Breast epithelium (tissue), 4 donors: ENCODE results near the gene DCLK1. TPM values are rescaled to one million over a fixed set of nuclear protein-coding genes. Genes with fewer than 3 reads are reported as not detected.
A peak's percentile ranks its signal among the peaks of the same experiment; 100 is the strongest.

Experiments used
- DNase-seq, 2 donors: peaks; one replicate each; pipeline ENCODE4 v3.0.0-alpha.2; 2019; ENCODE audit warnings: low spot score in 2 of 2
- H3K27ac ChIP-seq, 2 donors: fragments of 200-600 bp; sonication (generic) in 1 of 2; one replicate each; pipeline ENCODE4 v1.5.1; 2016 to 2019; ENCODE audit warnings: mild to moderate bottlenecking in 1 of 2
- H3K27me3 ChIP-seq, 2 donors: fragments of 200-600 bp; sonication (generic) in 1 of 2; one replicate each; pipeline versions ENCODE4 v1.5.1 to v1.6.0; 2017 to 2019; ENCODE audit warnings: control low read depth in 1 of 2, mild to moderate bottlenecking in 1 of 2
- H3K36me3 ChIP-seq: fragments of 200-600 bp; one replicate; pipeline ENCODE4 v1.5.1; 2019
- H3K4me1 ChIP-seq, 2 donors: fragments of 200-600 bp; sonication (generic); one replicate each; pipeline ENCODE4 v1.5.1; 2016 to 2019; ENCODE audit warnings: control low read depth in 1 of 2
- H3K4me3 ChIP-seq, 3 donors: fragments of 200-600 bp; sonication (generic); 1 replicate in 2 of 3; 2 replicates in 1 of 3; pipeline ENCODE4 v1.5.1; 2016 to 2019; ENCODE audit warnings: mild to moderate bottlenecking in 3 of 3, moderate library complexity in 2 of 3
- H3K9me3 ChIP-seq, 2 donors: fragments of 200-600 bp; sonication (generic) in 1 of 2; one replicate each; pipeline ENCODE4 v1.5.1; 2016 to 2019; ENCODE audit warnings: control low read depth in 1 of 2
- POLR2A ChIP-seq: fragments of 450-650 bp; IDR thresholded peaks from one replicate; pipeline ENCODE4 v1.6.1; 2016; ENCODE audit warnings: antibody characterized with exemption, mild to moderate bottlenecking, moderate library complexity
- POLR2AphosphoS5 ChIP-seq, 3 donors: sonication (generic); formaldehyde crosslinking; IDR thresholded peaks; one replicate each; pipeline ENCODE4 v1.6.1; 2017; ENCODE audit warnings: antibody characterized with exemption in 3 of 3
- intact Hi-C: fragments of 100-400 bp; cut with DNase I; formaldehyde crosslinking; loops from one replicate; pipeline ENCODE4 v1.15.1; 2023; ENCODE audit warnings: low total_unique reads
- total RNA-seq, 3 donors: library from RNA; depleted of rRNA; stranded (reverse); fragments of >200 nt; gene quantifications; one replicate each; pipeline ENCODE4 v1.1.0, GENCODE V29; 2016
- TF ChIP-seq, protein P1 (sequence below), 3 donors: fragments of 450-650 bp; IDR thresholded peaks; one replicate each; pipeline ENCODE4 v1.5.1; 2016 to 2017; ENCODE audit warnings: antibody characterized with exemption in 3 of 3, mild to moderate bottlenecking in 3 of 3, moderate library complexity in 3 of 3

Gene DCLK1
- total RNA-seq, 3 donors from 2014 or later = 21.2 to 158 (median 28.2) TPM

GRCh38 chr13:35865341-35866240 lies 265.6 kb downstream of the DCLK1 start:
- no peak for TF ChIP-seq POLR2A
- no peak for TF ChIP-seq POLR2AphosphoS5 (IDR thresholded peaks at IDR 0.05)
- TF ChIP-seq, protein P1, sequence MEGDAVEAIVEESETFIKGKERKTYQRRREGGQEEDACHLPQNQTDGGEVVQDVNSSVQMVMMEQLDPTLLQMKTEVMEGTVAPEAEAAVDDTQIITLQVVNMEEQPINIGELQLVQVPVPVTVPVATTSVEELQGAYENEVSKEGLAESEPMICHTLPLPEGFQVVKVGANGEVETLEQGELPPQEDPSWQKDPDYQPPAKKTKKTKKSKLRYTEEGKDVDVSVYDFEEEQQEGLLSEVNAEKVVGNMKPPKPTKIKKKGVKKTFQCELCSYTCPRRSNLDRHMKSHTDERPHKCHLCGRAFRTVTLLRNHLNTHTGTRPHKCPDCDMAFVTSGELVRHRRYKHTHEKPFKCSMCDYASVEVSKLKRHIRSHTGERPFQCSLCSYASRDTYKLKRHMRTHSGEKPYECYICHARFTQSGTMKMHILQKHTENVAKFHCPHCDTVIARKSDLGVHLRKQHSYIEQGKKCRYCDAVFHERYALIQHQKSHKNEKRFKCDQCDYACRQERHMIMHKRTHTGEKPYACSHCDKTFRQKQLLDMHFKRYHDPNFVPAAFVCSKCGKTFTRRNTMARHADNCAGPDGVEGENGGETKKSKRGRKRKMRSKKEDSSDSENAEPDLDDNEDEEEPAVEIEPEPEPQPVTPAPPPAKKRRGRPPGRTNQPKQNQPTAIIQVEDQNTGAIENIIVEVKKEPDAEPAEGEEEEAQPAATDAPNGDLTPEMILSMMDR (IDR thresholded peaks at IDR 0.05) = no peak
- H3K27me3 ChIP-seq = no peaks in the 10 kb centered on the region
- H3K27ac ChIP-seq = no peak overlapping the region
- no peaks in the 10 kb centered on the region for H3K9me3 ChIP-seq
- H3K36me3 ChIP-seq = no peaks in the 10 kb centered on the region
- no peak for DNase-seq
- intact Hi-C loops = no loop called here
- no peak overlapping the region for H3K4me3 ChIP-seq
- no peaks in the 10 kb centered on the region for H3K4me1 ChIP-seq

GRCh38 chr13:35860661-35861060 lies 270.5 kb downstream of the DCLK1 start:
- no peaks in the 10 kb centered on the region for H3K9me3 ChIP-seq
- no peak for DNase-seq
- no peak overlapping the region for H3K4me3 ChIP-seq
- TF ChIP-seq POLR2A = no peak
- no peak for TF ChIP-seq POLR2AphosphoS5 (IDR thresholded peaks at IDR 0.05)
- TF ChIP-seq, protein P1 (IDR thresholded peaks at IDR 0.05) = no peak
- intact Hi-C loops = no loop called here
- H3K27ac ChIP-seq = peak overlapping the region in 1 of 2 donors; percentile 72
- H3K27me3 ChIP-seq = no peaks in the 10 kb centered on the region
- H3K4me1 ChIP-seq = no peaks in the 10 kb centered on the region
- no peaks in the 10 kb centered on the region for H3K36me3 ChIP-seq

DNA sequence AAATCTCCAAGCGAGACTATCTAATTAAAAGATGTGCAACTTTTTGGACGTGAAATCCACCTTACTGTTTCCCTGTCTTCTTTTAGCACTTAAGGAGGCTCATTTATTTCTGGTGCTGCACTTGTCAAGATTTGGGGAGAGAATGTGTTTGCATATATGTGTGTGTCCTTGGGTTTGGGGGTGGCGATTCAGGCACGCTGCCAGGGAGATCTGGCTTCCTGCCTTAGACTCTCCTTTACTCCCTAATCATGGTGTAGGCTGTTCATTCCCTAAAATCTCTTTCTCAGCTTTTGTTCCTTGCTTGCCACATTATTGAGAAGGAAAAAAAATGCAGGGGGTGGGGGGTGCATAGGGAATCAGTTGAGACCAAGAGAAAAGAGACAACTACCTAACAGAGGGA lies 271.2 kb downstream of the DCLK1 start:
- TF ChIP-seq POLR2A = no peak
- TF ChIP-seq, protein P1 (IDR thresholded peaks at IDR 0.05) = no peak
- TF ChIP-seq POLR2AphosphoS5 (IDR thresholded peaks at IDR 0.05) = no peak
- Histone ChIP-seq H3K4me1 (no peaks in the 10 kb centered on the region), H3K27me3 (no peaks in the 10 kb centered on the region), H3K36me3 (no peaks in the 10 kb centered on the region), H3K27ac (peak overlapping the region; percentile 2 to 80), H3K4me3 (no peak overlapping the region), H3K9me3 (no peaks in the 10 kb centered on the region)
- DNase-seq = no peak
- intact Hi-C loops = no loop called here

- intact Hi-C loops = no loop called here
- no peak for TF ChIP-seq POLR2A
- TF ChIP-seq, protein P1 (IDR thresholded peaks at IDR 0.05) = no peak
- TF ChIP-seq POLR2AphosphoS5 (IDR thresholded peaks at IDR 0.05) = peak in 2 of 3 donors; percentile 50 to 83
- peak overlapping the region in 1 of 2 donors; percentile 74 for H3K27ac ChIP-seq
- H3K27me3 ChIP-seq = no peaks in the 10 kb centered on the region
- no peak for DNase-seq
- H3K36me3 ChIP-seq = no peaks in the 10 kb centered on the region
- no peak overlapping the region for H3K4me3 ChIP-seq
- no peaks in the 10 kb centered on the region for H3K9me3 ChIP-seq
- no peaks in the 10 kb centered on the region for H3K4me1 ChIP-seq
Measured at GRCh38 chr13:35858665-35859064, 272.5 kb downstream of the DCLK1 start.

DNA sequence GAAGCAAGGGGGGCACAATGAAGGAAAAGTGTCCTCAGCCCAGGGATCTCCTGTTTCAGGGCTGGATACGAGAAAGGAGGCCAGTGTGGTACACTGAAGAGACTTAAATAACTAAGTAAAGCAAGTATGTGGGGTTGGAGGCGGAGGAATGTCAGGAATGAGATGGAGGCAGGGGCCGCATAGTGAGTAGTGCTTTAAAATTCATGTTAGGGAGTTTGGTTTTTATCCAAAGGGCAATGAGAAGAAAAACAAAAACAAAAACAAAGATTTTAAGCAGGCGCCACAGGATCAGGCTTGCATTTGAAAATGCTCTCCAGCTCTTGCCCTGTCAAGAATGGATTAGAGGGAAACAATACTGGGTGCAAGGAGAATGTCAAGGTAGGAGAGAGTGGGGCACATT lies 273.4 kb downstream of the DCLK1 start:
- H3K36me3 ChIP-seq = no peaks in the 10 kb centered on the region
- peak overlapping the region in 1 of 2 donors; percentile 74 for H3K27ac ChIP-seq
- no peaks in the 10 kb centered on the region for H3K27me3 ChIP-seq
- no peaks in the 10 kb centered on the region for H3K4me1 ChIP-seq
- intact Hi-C loops = no loop called here
- no peaks in the 10 kb centered on the region for H3K9me3 ChIP-seq
- TF ChIP-seq POLR2A = no peak
- TF ChIP-seq POLR2AphosphoS5 (IDR thresholded peaks at IDR 0.05) = no peak
- TF ChIP-seq, protein P1 (IDR thresholded peaks at IDR 0.05) = no peak
- DNase-seq = no peak
- no peak overlapping the region for H3K4me3 ChIP-seq
